ENCODE results near the gene EPC1.

DNA sequence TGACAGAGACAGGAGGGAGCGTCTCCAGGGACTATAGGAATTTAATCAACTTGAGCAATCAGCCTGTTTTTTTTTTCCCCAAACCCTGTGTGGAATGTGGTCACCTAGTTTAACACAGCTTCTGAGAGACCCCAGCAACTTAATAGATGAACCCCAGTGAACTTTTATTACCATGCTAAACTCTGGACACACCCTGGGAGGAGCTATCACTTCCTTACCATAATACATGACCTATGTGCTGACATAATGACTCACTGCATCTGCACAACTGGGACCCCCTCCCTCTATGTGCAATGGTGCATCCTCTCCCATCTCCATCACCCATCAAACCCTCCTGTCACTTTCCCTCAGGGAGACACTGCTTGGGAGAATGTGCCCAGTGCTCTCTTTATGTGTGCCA lies 83.7 kb downstream of the EPC1 start:
- TF ChIP-seq EZH2phosphoT487 (IDR thresholded peaks at IDR 0.05; ENCODE audit: borderline replicate concordance, low read depth, low read length), result no peak
- TF ChIP-seq, protein P1, sequence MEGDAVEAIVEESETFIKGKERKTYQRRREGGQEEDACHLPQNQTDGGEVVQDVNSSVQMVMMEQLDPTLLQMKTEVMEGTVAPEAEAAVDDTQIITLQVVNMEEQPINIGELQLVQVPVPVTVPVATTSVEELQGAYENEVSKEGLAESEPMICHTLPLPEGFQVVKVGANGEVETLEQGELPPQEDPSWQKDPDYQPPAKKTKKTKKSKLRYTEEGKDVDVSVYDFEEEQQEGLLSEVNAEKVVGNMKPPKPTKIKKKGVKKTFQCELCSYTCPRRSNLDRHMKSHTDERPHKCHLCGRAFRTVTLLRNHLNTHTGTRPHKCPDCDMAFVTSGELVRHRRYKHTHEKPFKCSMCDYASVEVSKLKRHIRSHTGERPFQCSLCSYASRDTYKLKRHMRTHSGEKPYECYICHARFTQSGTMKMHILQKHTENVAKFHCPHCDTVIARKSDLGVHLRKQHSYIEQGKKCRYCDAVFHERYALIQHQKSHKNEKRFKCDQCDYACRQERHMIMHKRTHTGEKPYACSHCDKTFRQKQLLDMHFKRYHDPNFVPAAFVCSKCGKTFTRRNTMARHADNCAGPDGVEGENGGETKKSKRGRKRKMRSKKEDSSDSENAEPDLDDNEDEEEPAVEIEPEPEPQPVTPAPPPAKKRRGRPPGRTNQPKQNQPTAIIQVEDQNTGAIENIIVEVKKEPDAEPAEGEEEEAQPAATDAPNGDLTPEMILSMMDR (conservative IDR thresholded peaks at IDR 0.05; ENCODE audit: low read length), result no peak

Data from OCI-LY7 (cell line).